NAMALWA (cell line): ENCODE measurements around the gene RAB43.
A peak's percentile ranks its signal among the peaks of the same experiment; 100 is the strongest.

Source experiments
- DNase-seq: peaks from one replicate; pipeline ENCODE4 v3.0.0-alpha.2; 2015; ENCODE audit warnings: low spot score

The RAB43 gene

GRCh38 chr3:129060276-129061022, 61.2 kb downstream of the RAB43 start, which contains the start of gene GP9:
TSS of gene GP9 (plus strand) at chr3:129060779. CDS start at chr3:129061740, 961 bp downstream.
- no peak for DNase-seq

DNA sequence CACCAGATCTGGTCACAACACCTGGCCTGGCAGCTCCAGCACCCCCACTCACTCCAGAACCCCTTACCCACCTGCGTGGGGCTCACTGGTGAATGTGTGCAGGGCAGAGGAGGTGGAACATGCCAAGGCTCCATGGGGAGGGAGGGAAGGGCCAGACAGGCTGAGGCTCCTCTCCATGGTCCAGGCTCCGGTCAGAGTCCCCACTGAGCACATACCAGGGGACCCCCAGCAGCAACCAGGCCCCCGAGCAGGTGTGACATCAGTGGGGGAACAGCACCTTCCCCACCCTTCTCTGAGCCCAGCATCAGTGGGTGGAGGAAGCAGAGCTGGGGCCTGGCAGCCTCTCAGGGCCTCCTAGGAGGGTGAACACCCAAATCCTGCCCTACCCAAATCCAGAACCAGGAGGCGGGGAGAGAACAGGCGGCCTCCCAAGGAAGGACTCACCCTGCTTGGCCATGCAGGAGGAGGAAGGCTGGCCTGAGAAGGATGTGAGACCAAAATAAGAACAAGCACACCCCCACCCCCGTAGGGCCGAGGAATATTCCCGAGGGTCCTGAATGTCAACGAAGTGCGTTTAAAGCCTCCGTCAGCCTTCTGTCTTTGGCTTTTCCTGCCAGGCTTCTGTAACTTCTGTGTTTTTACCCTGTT, 62.2 kb downstream of the RAB43 start:
- no peak for DNase-seq

GRCh38 chr3:129058441-129059200, 63.0 kb downstream of the RAB43 start:
- DNase-seq, result peak; percentile 43

GRCh38 chr3:129057249-129057648, 64.4 kb downstream of the RAB43 start:
- DNase-seq, result no peak

GRCh38 chr3:129056451-129057173, 65.0 kb downstream of the RAB43 start:
- DNase-seq, result no peak

- no peak for DNase-seq
Observed at GRCh38 chr3:129054605-129055104, 66.9 kb downstream of the RAB43 start.

DNA sequence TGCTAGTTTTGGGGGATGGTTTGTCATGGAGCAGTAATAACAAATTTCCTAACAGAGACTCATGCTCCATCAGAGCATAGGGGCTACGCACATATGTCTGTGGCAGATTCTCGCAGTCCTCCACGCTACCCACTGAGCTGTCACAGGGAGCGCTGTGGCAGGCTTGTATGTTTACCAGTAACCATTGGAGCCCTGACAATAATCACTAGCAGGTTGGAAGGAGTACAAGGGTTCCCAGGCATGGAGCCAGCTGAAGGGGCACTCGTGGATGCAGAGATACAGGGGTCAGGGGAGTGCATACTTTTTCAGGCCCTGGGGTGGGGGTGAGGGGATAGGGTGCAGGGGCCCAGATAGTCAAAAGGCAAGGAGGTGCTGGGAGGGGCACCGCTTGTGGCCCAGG, 68.9 kb downstream of the RAB43 start:
- DNase-seq, result no peak

DNA sequence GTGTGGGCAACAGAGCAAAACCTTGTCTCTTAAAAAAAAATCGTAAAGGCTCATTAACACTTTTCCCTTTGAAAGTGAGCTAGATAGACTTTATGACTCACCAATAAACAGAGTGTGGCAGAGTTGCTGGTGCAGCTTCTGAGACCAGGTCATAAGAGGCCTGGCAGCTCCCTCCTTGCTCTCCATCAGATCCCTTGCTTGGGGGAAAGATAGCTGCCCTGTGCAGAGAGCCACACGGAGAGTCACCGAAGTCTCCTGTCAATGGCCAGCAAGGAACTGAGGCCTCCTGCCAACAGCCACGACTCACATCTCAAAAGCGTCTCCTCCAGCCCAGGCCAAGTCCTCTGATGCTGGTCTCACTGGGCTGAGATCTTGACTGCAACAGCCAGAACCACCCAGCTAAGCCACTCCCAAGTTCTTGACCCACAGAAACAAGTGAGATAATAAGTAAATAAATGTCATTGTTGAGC, 69.7 kb downstream of the RAB43 start:
- no peak for DNase-seq

- DNase-seq, result no peak
Observed at GRCh38 chr3:129050556-129051295, 70.9 kb downstream of the RAB43 start.

DNA sequence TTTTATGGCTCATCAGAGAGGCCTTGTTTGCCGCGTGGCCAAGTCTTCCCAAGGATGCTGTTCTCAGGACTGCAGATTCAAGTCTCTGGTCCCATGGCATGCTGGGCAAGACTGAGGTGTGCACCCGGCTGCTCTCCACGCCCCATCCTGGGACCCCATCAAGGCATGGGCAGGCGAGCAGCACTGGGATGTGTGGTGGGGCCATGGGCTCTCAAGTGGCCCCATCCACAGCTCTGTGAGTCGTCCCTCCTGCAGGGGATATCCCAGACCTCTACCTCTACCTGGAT, 74.1 kb downstream of the RAB43 start:
- no peak for DNase-seq

DNA sequence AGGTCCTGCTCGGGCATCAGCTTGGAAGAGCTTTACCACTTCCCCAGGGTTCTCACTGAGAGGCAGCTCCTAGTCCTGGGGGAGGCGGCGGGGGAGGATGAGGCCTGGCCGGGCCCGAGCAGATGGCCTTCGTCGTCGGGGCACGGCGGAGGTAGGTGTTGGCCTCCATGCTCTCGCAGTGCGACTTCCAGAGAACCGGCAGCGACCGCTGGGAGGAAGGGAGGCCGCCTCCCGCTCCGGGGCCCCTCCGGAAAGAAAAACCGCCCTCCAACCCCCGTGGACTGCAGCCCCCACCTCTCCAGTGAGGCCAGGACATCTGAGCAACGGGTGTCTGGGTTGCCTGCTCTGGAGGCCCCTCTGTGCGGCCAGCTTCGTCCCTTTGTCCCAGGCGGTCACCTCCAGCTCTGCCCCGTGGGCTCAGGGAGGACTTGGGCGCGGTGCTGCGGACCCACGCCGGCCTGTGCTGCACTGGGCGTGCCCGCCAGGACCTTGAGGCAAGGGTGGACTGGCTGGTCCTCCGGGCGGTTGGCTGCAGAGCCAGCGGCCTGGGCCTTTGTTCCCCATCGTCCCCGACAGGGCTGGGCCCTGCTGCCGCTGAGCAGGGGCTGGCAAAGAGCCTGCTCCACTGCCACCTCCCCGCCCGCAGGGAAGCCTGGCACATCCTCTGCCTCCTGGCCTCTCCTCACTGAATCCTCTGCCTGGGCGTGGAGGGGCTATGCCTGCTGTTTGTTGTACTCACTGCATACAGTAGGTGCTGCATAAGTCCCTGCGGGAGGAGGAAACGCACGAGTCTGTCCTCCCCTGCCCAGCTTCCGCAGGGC, 74.7 kb downstream of the RAB43 start:
- no peak for DNase-seq

- DNase-seq, result no peak
Observed at GRCh38 chr3:129046037-129046731, 75.4 kb downstream of the RAB43 start.

- DNase-seq, result no peak
Observed at GRCh38 chr3:129045675-129046036, 75.9 kb downstream of the RAB43 start.

GRCh38 chr3:129040579-129041300, 80.9 kb downstream of the RAB43 start:
- DNase-seq, result no peak

DNA sequence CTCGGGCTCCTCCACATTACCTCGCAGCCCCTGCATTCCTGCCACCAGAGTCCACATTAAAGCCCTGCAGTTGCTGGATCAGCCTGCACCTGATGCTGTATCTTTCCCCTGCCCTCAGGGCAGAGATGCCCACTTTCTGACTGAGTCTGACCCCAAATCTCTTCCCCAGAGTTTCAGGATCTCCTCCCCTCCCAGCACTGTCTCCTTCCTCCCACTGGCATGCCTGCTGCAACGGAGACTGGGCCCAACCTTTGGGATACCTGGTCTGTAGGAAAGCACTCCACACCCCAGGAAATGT, 81.6 kb downstream of the RAB43 start:
- no peak for DNase-seq

DNA sequence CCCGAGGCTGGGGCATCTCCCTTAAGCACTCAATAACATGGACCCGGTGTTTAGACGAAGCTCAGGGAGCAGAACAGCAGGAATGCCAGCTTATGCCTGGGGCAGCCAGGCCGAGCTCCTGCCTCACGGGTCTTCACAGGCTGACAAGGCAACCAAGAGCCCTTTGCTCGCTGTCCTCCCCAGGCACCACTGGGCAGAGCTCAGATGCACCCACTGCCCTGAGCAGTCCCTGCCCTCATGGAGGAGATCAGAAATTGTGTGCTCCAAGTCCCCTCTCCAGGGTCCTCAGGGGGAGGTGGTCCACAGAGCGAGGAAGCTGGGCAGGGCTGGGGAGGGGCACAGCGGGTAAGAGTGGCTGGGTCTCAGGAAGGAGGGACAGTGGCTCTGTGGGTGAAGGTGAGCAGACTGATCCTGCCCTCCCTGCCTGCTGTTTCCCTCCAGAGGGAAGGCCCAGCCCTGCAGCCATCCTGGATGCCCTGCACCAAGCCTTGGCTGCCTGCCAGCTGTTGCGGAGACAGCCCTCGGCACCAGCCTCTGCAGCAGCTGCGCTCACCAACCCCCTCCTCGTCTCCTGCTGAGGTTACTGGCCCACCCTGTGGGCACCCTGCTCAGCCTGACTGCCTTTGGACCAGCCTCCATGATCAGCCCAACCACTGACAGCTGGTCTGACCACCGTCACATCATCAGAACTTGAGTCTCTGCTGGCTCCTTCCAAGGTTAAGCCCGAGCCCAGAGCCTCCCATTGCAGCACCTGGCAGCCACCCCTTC, 82.1 kb downstream of the RAB43 start:
- peak; percentile 50 for DNase-seq

DNA sequence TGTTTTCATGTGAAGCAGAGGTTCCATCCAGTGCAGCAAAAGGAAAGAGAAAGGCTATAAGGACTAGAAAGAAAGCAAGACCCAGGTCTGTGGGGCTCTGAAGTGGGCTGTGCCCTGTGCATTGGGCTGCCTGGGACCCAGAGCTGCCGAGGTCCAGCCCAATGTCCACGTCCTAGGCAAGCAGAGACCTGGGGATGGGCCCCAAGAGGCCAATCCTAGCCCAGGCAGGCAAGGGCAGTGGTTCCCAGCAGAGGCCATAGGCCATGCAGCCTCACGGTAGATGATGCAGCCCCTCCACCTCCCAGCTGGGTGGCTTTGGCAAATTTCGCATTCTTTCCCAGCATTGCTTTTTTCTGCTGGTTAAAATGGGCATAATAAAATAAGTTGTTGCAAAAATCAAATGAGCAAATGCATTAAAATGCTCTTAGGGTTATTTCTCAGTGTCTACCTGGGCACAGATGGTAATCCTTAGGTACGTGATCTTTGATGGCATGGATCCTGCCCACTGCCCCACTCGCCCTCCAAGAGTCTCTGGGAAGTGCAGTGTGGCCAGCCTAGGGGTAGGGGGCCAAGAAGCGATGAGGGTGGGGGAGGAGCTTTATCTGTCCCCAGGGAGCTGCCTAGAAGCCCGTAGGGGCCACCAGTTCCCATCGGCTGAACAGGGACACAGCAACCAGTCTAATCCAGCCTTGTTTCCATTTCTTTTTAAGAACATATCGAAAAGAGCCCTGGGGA, 83.3 kb downstream of the RAB43 start:
- no peak for DNase-seq
